Caco-2 (cell line): ENCODE measurements around the gene TDP2. TPM values are rescaled to one million over a fixed set of nuclear protein-coding genes. Genes with fewer than 3 reads are reported as not detected.

Source experiments
- BruUV-seq: library from RNA; stranded (reverse); fragments of 400-500 nt; replicated peaks from 2 replicates; lab custom pipeline; 2021; lab: Mats Ljungman, UMichigan
- CTCF ChIA-PET: fragments of 300-600 bp; sonication (Branson Sonifier 250); formaldehyde crosslinking; loops from one replicate; lab custom pipeline; 2022; ENCODE audit warnings: antibody characterized with exemption; lab: Charles Lee
- POLR2A ChIA-PET: fragments of 300-600 bp; sonication (Branson Sonifier 250); formaldehyde crosslinking; loops from one replicate; lab custom pipeline; 2022; ENCODE audit warnings: antibody characterized with exemption; lab: Charles Lee
- DNase-seq, 2 experiments: peaks; one replicate each; pipeline versions ENCODE4 v3.0.0 to v3.0.0-alpha.2; 2020 to 2022
- H3K27me3 ChIP-seq: replicated peaks from 2 replicates; pipeline ENCODE4 v1.6.0; 2011; ENCODE audit warnings: low read length; ENCODE audit not compliant: control insufficient read depth, insufficient read depth
- H3K36me3 ChIP-seq: 2 replicates; pipeline ENCODE4 v1.5.1; 2011; ENCODE audit warnings: low read length; ENCODE audit not compliant: control insufficient read depth, insufficient read depth
- H3K4me1 ChIP-seq: fragments of 250-450 bp; sonication (Bioruptor Pico); 2 replicates; pipeline ENCODE4 v1.5.1; 2020; ENCODE audit warnings: mild to moderate bottlenecking
- H3K4me3 ChIP-seq: 2 replicates; pipeline ENCODE4 v1.5.1; 2011; ENCODE audit warnings: low read depth, mild to moderate bottlenecking, control low read depth, low read length
- H3K9me3 ChIP-seq: fragments of 250-450 bp; sonication (Bioruptor Pico); 2 replicates; pipeline ENCODE4 v1.5.1; 2020; ENCODE audit warnings: mild to moderate bottlenecking, moderate library complexity
- H3K27ac Mint-ChIP-seq: one replicate; pipeline ENCODE4 v1.8.0; 2022; ENCODE audit warnings: mixed read lengths; ENCODE audit not compliant: unreplicated experiment
- H3K27me3 Mint-ChIP-seq: one replicate; pipeline ENCODE4 v1.8.0; 2022; ENCODE audit warnings: mixed read lengths; ENCODE audit not compliant: insufficient read depth, unreplicated experiment
- H3K36me3 Mint-ChIP-seq: one replicate; pipeline ENCODE4 v1.8.0; 2022; ENCODE audit warnings: mild to moderate bottlenecking, mixed read lengths; ENCODE audit not compliant: insufficient read depth, unreplicated experiment
- H3K4me1 Mint-ChIP-seq: one replicate; pipeline ENCODE4 v1.8.0; 2022; ENCODE audit warnings: low read depth, mixed read lengths; ENCODE audit not compliant: unreplicated experiment
- H3K4me3 Mint-ChIP-seq: one replicate; pipeline ENCODE4 v1.8.0; 2022; ENCODE audit warnings: mild to moderate bottlenecking, moderate library complexity, mixed read lengths; ENCODE audit not compliant: unreplicated experiment
- H3K9me3 Mint-ChIP-seq: one replicate; pipeline ENCODE4 v1.8.0; 2022; ENCODE audit warnings: mixed read lengths; ENCODE audit not compliant: unreplicated experiment
- intact Hi-C: fragments of 100-400 bp; cut with micrococcal nuclease; formaldehyde crosslinking; loops from one replicate; pipeline ENCODE4 v1.10.0; 2022; ENCODE audit not compliant: unreplicated experiment
- total RNA-seq: library from RNA; stranded (reverse); gene quantifications from 2 replicates; pipeline ENCODE4 v1.2.3, GENCODE V29; 2022
- TF ChIP-seq, protein P1 (sequence below), 2 experiments: fragments of 200-600 bp in 1 of 2; IDR thresholded peaks; 1 replicate in 1 of 2; 2 replicates in 1 of 2; pipeline versions ENCODE4 v1.5.1 to v1.8.0; 2011 to 2022; ENCODE audit warnings: antibody characterized with exemption in 1 of 2, control low read depth in 1 of 2, inconsistent platforms in 1 of 2, low read depth in 1 of 2, low read length in 1 of 2, mild to moderate bottlenecking in 1 of 2, moderate library complexity in 1 of 2; ENCODE audit not compliant: insufficient read depth in 1 of 2, severe bottlenecking in 1 of 2, unreplicated experiment in 1 of 2

TDP2 gene
- total RNA-seq, 1 experiment from 2014 or later: 46.7 TPM

DNA sequence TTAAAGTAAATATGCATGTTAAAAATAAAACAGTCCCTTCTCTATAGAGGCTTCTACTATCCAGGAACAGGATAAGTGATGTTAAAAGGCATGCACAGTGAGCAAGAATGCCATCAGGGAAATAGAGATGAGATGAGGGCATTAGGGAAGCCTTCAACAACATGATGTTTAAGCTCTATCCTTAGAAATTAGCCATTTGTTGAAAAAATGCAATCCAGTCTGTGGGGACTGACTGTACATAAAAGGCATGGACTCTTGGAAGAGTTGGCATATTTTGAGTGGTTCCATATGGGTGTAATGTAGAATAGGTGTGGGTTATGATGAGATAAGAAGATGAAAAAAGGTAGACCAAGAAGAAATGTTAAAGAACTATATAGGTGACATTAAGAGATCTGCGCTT is 26.5 kb downstream of the TDP2 start:
- no TSS peak for BruUV-seq
- Mint-ChIP-seq H3K9me3 (peaks cover 20% of the 10 kb centered on the region), H3K27me3 (peaks cover 9% of the 10 kb centered on the region), H3K36me3 (no peaks in the 10 kb centered on the region), H3K27ac (no peak overlapping the region), H3K4me1 (peaks cover 3% of the 10 kb centered on the region), H3K4me3 (no peak overlapping the region)
- no peak for DNase-seq
- intact Hi-C loops: loop anchor here (10.0 kb wide), 1 partner anchor 55 kb away; no protein-coding TSS in a partner anchor
- Histone ChIP-seq H3K36me3 (no peaks in the 10 kb centered on the region), H3K9me3 (no peaks in the 10 kb centered on the region), H3K4me1 (no peaks in the 10 kb centered on the region), H3K4me3 (no peak overlapping the region), H3K27me3 (no peaks in the 10 kb centered on the region)
- TF ChIP-seq, protein P1, sequence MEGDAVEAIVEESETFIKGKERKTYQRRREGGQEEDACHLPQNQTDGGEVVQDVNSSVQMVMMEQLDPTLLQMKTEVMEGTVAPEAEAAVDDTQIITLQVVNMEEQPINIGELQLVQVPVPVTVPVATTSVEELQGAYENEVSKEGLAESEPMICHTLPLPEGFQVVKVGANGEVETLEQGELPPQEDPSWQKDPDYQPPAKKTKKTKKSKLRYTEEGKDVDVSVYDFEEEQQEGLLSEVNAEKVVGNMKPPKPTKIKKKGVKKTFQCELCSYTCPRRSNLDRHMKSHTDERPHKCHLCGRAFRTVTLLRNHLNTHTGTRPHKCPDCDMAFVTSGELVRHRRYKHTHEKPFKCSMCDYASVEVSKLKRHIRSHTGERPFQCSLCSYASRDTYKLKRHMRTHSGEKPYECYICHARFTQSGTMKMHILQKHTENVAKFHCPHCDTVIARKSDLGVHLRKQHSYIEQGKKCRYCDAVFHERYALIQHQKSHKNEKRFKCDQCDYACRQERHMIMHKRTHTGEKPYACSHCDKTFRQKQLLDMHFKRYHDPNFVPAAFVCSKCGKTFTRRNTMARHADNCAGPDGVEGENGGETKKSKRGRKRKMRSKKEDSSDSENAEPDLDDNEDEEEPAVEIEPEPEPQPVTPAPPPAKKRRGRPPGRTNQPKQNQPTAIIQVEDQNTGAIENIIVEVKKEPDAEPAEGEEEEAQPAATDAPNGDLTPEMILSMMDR (IDR thresholded peaks at IDR 0.05; ENCODE audit: insufficient read depth in 1 of 2, low read depth in 1 of 2, low read length in 1 of 2, severe bottlenecking in 1 of 2, unreplicated experiment in 1 of 2): no peak
- ChIA-PET CTCF (interaction anchor here (0.6 kb wide), 1 partner anchor 61 kb away, joined by 4 read pairs; no protein-coding TSS in a partner anchor), POLR2A (no interaction called here)

DNA sequence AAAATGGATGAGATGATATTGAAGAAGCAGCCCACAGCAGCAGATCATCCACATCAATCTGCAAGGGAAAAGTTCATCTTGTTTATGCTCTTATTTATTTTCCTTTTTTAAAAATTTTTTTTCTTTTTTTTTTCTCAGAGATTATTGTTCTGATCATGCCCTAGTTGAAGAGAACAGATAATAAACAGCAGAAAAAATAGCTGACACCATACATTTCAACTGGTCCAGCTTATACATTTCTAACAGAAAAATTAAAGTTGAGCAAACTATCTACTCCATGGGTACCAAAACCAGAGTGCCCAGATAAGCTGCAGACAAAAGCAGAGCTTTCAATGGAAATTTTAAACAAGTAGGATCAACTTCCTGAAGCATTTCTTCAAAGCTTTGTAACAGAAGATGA is 30.0 kb downstream of the TDP2 start:
- Mint-ChIP-seq H3K27me3 (peaks cover 9% of the 10 kb centered on the region), H3K4me1 (no peaks in the 10 kb centered on the region), H3K27ac (no peak overlapping the region), H3K4me3 (no peak overlapping the region), H3K36me3 (no peaks in the 10 kb centered on the region), H3K9me3 (peaks cover 20% of the 10 kb centered on the region)
- DNase-seq: no peak
- CTCF ChIA-PET: interaction anchor here (0.6 kb wide), 1 partner anchor 1511 kb away, joined by 3 read pairs; no protein-coding TSS in a partner anchor
- POLR2A ChIA-PET: no interaction called here
- no peaks in the 10 kb centered on the region for H3K36me3 ChIP-seq
- intact Hi-C loops: no loop called here
- no TSS peak for BruUV-seq
- no peaks in the 10 kb centered on the region for H3K9me3 ChIP-seq
- no peaks in the 10 kb centered on the region for H3K27me3 ChIP-seq
- H3K4me3 ChIP-seq: no peak overlapping the region
- TF ChIP-seq, protein P1 (IDR thresholded peaks at IDR 0.05; ENCODE audit: insufficient read depth in 1 of 2, low read depth in 1 of 2, low read length in 1 of 2, severe bottlenecking in 1 of 2, unreplicated experiment in 1 of 2): no peak
- no peaks in the 10 kb centered on the region for H3K4me1 ChIP-seq

DNA sequence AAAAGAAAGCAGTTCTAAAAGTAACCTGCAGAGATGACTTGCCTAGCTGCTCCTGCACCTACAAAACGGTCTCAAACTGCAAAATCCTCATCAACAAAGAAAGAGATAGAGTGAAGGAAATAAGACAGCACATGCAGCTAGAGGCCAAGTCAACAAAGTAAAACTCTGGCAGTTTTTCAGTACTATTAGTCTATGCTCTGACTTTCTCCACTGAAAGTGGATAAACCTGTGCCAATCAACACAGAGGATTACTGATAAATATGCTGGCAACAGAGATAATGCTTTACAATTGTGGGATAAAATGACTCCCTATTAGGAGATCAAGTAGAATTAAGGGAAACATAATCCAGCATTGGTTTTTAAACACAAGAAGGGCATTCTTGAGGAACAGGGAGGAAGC is 34.1 kb downstream of the TDP2 start:
- H3K4me3 Mint-ChIP-seq: no peak overlapping the region
- no peaks in the 10 kb centered on the region for H3K36me3 Mint-ChIP-seq
- Histone ChIP-seq H3K27me3 (no peaks in the 10 kb centered on the region), H3K4me3 (no peak overlapping the region), H3K9me3 (no peaks in the 10 kb centered on the region), H3K36me3 (no peaks in the 10 kb centered on the region), H3K4me1 (no peaks in the 10 kb centered on the region)
- CTCF ChIA-PET: no interaction called here
- no peaks in the 10 kb centered on the region for H3K27me3 Mint-ChIP-seq
- H3K27ac Mint-ChIP-seq: no peak overlapping the region
- intact Hi-C loops: no loop called here
- peaks cover 2% of the 10 kb centered on the region for H3K9me3 Mint-ChIP-seq
- TF ChIP-seq, protein P1 (IDR thresholded peaks at IDR 0.05; ENCODE audit: insufficient read depth in 1 of 2, low read depth in 1 of 2, low read length in 1 of 2, severe bottlenecking in 1 of 2, unreplicated experiment in 1 of 2): no peak
- POLR2A ChIA-PET: no interaction called here
- no TSS peak for BruUV-seq
- DNase-seq: no peak
- peaks cover 6% of the 10 kb centered on the region for H3K4me1 Mint-ChIP-seq
